Measurements from ENCODE around the gene TMEM238L.

- no peak for TF ChIP-seq CTCF (IDR thresholded peaks at IDR 0.05)
- no peak for TF ChIP-seq POLR2A (IDR thresholded peaks at IDR 0.05)
Measured at GRCh38 chr17:10809605-10810004, 5.7 kb upstream of the TMEM238L start.
